ENCODE data around the gene RNF6.

DNA sequence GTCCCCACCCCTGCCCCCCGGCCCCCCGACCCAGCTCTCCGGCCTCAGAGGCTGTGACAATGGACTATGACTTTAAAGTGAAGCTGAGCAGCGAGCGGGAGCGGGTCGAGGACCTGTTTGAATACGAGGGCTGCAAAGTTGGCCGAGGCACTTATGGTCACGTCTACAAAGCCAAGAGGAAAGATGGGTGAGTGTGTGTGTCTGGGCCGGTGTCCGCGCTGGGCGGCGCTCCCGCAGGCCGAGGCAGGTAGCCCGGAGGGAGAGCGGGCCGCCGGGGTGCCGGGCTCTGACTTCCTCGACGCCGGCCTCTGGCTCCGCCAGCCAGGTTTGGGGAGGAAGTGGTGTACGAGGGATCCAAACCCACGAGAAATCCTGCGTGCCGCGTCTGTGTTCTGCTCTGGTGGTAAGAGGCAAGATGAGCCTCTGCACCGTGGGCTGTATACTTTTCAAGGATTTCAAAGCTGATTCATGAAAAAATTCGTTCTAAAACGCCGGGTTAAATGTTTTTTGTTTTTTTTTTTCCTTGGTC lies 32.5 kb upstream of the RNF6 start:
- TF ChIP-seq, protein P1, sequence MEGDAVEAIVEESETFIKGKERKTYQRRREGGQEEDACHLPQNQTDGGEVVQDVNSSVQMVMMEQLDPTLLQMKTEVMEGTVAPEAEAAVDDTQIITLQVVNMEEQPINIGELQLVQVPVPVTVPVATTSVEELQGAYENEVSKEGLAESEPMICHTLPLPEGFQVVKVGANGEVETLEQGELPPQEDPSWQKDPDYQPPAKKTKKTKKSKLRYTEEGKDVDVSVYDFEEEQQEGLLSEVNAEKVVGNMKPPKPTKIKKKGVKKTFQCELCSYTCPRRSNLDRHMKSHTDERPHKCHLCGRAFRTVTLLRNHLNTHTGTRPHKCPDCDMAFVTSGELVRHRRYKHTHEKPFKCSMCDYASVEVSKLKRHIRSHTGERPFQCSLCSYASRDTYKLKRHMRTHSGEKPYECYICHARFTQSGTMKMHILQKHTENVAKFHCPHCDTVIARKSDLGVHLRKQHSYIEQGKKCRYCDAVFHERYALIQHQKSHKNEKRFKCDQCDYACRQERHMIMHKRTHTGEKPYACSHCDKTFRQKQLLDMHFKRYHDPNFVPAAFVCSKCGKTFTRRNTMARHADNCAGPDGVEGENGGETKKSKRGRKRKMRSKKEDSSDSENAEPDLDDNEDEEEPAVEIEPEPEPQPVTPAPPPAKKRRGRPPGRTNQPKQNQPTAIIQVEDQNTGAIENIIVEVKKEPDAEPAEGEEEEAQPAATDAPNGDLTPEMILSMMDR (conservative IDR thresholded peaks at IDR 0.05; ENCODE audit: low read depth, low read length): no peak
- TF ChIP-seq EZH2 (IDR thresholded peaks at IDR 0.05; ENCODE audit: low read length, unreplicated experiment) (no peak), EZH2phosphoT487 (IDR thresholded peaks at IDR 0.05; ENCODE audit: borderline replicate concordance, low read length) (no peak)

All from PC-3 (cell line).